Common myeloid progenitor, CD34-positive (primary cell): ENCODE data around the gene PLXND1.

Experiments used
- CTCF ChIA-PET: fragments of 350-600 bp; sonication (Branson Sonifier 250); formaldehyde crosslinking; loops from one replicate; lab custom pipeline; 2021; ENCODE audit warnings: antibody characterized with exemption; lab: Charles Lee
- POLR2A ChIA-PET: fragments of 350-600 bp; sonication (Branson Sonifier 250); formaldehyde crosslinking; loops from one replicate; lab custom pipeline; 2021; ENCODE audit warnings: antibody characterized with exemption; lab: Charles Lee
- DNase-seq, 3 donors: peaks; one replicate each; pipeline versions ENCODE4 v3.0.0 to v3.0.0-alpha.2; 2013
- H3K27ac ChIP-seq, 2 experiments: 1 replicate in 1 of 2; 2 replicates in 1 of 2; pipeline ENCODE4 v1.7.0; 2013; ENCODE audit warnings: inconsistent platforms in 2 of 2, low read length in 2 of 2, mild to moderate bottlenecking in 2 of 2, low read depth in 1 of 2, moderate library complexity in 1 of 2; ENCODE audit not compliant: severe bottlenecking in 2 of 2, insufficient read depth in 1 of 2, poor library complexity in 1 of 2
- H3K27me3 ChIP-seq, 5 experiments: replicated peaks in 2 of 5; 1 replicate in 3 of 5; 2 replicates in 2 of 5; pipeline versions ENCODE4 v1.6.1 to v1.7.0; 2013; ENCODE audit warnings: low read length in 4 of 5, mild to moderate bottlenecking in 2 of 5, moderate library complexity in 2 of 5, inconsistent platforms in 1 of 5; ENCODE audit not compliant: insufficient read depth in 5 of 5, control insufficient read depth in 4 of 5
- H3K36me3 ChIP-seq, 4 experiments: 1 replicate in 2 of 4; 2 replicates in 2 of 4; pipeline versions ENCODE4 v1.6.1 to v1.7.0; 2013; ENCODE audit warnings: low read length in 3 of 4, control low read depth in 1 of 4, mild to moderate bottlenecking in 1 of 4; ENCODE audit not compliant: control insufficient read depth in 4 of 4, insufficient read depth in 4 of 4
- H3K4me1 ChIP-seq, 4 experiments: 1 replicate in 3 of 4; 2 replicates in 1 of 4; pipeline versions ENCODE4 v1.6.1 to v1.7.1; 2013; ENCODE audit warnings: low read length in 3 of 4, mild to moderate bottlenecking in 3 of 4, control low read depth in 1 of 4, inconsistent platforms in 1 of 4, moderate library complexity in 1 of 4; ENCODE audit not compliant: control insufficient read depth in 4 of 4, insufficient read depth in 4 of 4; ENCODE audit errors: control extremely low read depth in 1 of 4
- H3K4me3 ChIP-seq, 7 experiments: 1 replicate in 4 of 7; 2 replicates in 3 of 7; pipeline versions ENCODE4 v1.5.1 to v1.7.0; 2013; ENCODE audit warnings: mild to moderate bottlenecking in 7 of 7, low read length in 6 of 7, moderate library complexity in 6 of 7, inconsistent platforms in 2 of 7, low read depth in 2 of 7, control low read depth in 1 of 7; ENCODE audit not compliant: insufficient read depth in 4 of 7, control insufficient read depth in 1 of 7; ENCODE audit errors: extremely low read depth in 1 of 7
- H3K9me3 ChIP-seq, 5 experiments: 1 replicate in 4 of 5; 2 replicates in 1 of 5; pipeline versions ENCODE4 v1.6.1 to v1.7.1; 2013; ENCODE audit warnings: low read length in 4 of 5, mild to moderate bottlenecking in 2 of 5, inconsistent platforms in 1 of 5, low read depth in 1 of 5, moderate library complexity in 1 of 5; ENCODE audit not compliant: control insufficient read depth in 4 of 5, insufficient read depth in 2 of 5; ENCODE audit errors: control extremely low read depth in 1 of 5
- WGBS: methylation state at CpG from one replicate; pipeline ENCODE4 v1.1.5; 2013; ENCODE audit not compliant: insufficient coverage; 5-methylcytosine and 5-hydroxymethylcytosine counted together

The PLXND1 gene

GRCh38 chr3:129629011-129629410 lies 22.5 kb upstream of the PLXND1 start:
- H3K9me3 ChIP-seq, result no peaks in the 10 kb centered on the region
- DNase-seq, result no peak
- POLR2A ChIA-PET, result no interaction called here
- H3K27ac ChIP-seq, result no peak overlapping the region
- no peaks in the 10 kb centered on the region for H3K27me3 ChIP-seq
- 81% methylated on average over 6 of the region's 6 CpGs for WGBS
- CTCF ChIA-PET, result interaction anchor here (1.0 to 9.5 kb wide), 14 partner anchors 9 to 313 kb away, joined by 3 to 130 read pairs (median 6); no protein-coding TSS in a partner anchor
- no peak overlapping the region for H3K4me3 ChIP-seq
- no peaks in the 10 kb centered on the region for H3K36me3 ChIP-seq
- peaks cover 0 to 40% (median 28%) of the 10 kb centered on the region in 4 experiments for H3K4me1 ChIP-seq

DNA sequence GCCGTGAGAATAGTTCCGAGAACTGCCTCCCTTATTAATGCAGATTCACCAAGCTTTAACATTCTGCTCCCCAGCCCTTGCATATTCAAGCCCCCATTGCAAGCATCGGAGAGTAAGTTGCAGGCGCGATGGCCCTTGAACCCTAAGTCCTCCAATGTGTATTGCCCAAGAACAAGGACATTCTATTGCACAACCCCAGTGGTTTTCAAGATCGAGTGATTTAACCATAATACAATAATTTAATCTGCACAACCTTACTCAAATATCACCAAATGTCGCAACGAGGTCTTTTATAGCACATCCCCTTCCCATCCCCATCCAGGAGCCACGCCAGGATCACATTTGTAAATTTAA lies 21.7 kb upstream of the PLXND1 start:
- DNase-seq, result no peak
- no peak overlapping the region for H3K27ac ChIP-seq
- H3K4me1 ChIP-seq, result peaks cover 0 to 44% (median 28%) of the 10 kb centered on the region in 4 experiments
- ChIA-PET POLR2A (no interaction called here), CTCF (interaction anchor here (0.8 to 9.5 kb wide), 27 partner anchors 11 to 319 kb away, joined by 3 to 130 read pairs (median 4); no protein-coding TSS in a partner anchor)
- H3K36me3 ChIP-seq, result no peaks in the 10 kb centered on the region
- H3K9me3 ChIP-seq, result no peaks in the 10 kb centered on the region
- H3K27me3 ChIP-seq, result no peaks in the 10 kb centered on the region
- 0% methylated on average over 3 of the region's 9 CpGs for WGBS
- H3K4me3 ChIP-seq, result peak overlapping the region in 6 of 7 experiments; percentile 58 to 81 (median 75)

DNA sequence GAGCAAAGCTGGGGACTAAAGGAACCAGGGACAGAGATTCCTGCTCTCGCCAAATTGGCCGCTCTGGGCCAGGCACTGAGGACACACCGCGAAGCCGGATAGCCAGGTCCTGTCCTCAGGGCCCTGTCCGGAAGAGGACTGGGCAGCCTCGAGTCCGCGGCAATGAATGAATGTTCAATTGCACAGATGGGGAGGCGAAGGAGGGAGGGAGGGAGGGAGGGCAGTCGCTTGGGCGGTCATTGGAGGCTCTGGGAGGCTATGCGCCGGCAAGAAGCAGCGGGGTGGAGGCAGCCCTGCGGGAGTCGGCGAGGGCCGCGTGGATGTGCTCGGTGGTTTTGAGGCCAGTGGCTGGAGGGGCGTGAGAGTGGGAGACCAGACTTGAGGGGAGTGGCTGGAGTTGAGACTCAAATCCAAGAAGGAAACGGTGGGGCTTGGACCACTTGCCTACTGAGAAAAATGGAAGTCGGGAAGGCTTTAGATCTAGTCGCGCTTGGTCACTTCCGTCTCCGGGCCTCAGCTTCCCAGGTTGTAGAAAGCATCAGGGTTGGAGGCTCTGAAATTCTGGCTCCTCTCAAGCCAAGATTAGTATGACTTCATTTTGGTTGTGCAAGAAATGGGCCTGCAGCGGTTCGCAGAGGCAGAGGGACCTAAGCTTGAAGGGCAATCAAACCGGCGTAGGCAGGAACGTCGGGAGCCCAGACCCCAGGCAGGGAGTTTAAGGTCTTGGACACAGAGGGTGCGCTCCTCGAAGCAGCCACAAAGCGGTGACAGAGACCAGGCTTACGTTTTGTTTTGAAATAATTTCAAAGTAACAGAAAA lies 21.1 kb upstream of the PLXND1 start:
- no peaks in the 10 kb centered on the region for H3K27me3 ChIP-seq
- H3K36me3 ChIP-seq, result no peaks in the 10 kb centered on the region
- ChIA-PET CTCF (interaction anchor here (0.8 to 9.5 kb wide), 26 partner anchors 10 to 320 kb away, joined by 3 to 130 read pairs (median 4); partner anchors contain the start of gene PLXND1), POLR2A (no interaction called here)
- WGBS, result under 1% methylated on average over 20 of the region's 38 CpGs
- no peaks in the 10 kb centered on the region for H3K9me3 ChIP-seq
- peak; percentile 83 to 91 (median 90) for DNase-seq
- peak overlapping the region; percentile 51 to 81 (median 71) for H3K4me3 ChIP-seq
- H3K27ac ChIP-seq, result no peak overlapping the region
- H3K4me1 ChIP-seq, result peaks cover 0 to 44% (median 28%) of the 10 kb centered on the region in 4 experiments

GRCh38 chr3:129626744-129627349 lies 20.4 kb upstream of the PLXND1 start:
- H3K9me3 ChIP-seq, result no peaks in the 10 kb centered on the region
- 0% methylated on average over 37 of the region's 49 CpGs for WGBS
- DNase-seq, result peak; percentile 38 to 53 (median 43)
- POLR2A ChIA-PET, result no interaction called here
- H3K27me3 ChIP-seq, result no peaks in the 10 kb centered on the region
- CTCF ChIA-PET, result interaction anchor here (0.9 to 9.5 kb wide), 10 partner anchors 9 to 307 kb away, joined by 3 to 130 read pairs (median 5); partner anchors contain the start of gene PLXND1
- H3K4me3 ChIP-seq, result peak overlapping the region; percentile 51 to 81 (median 71)
- peaks cover 0 to 44% (median 28%) of the 10 kb centered on the region in 4 experiments for H3K4me1 ChIP-seq
- H3K27ac ChIP-seq, result no peak overlapping the region
- H3K36me3 ChIP-seq, result no peaks in the 10 kb centered on the region

DNA sequence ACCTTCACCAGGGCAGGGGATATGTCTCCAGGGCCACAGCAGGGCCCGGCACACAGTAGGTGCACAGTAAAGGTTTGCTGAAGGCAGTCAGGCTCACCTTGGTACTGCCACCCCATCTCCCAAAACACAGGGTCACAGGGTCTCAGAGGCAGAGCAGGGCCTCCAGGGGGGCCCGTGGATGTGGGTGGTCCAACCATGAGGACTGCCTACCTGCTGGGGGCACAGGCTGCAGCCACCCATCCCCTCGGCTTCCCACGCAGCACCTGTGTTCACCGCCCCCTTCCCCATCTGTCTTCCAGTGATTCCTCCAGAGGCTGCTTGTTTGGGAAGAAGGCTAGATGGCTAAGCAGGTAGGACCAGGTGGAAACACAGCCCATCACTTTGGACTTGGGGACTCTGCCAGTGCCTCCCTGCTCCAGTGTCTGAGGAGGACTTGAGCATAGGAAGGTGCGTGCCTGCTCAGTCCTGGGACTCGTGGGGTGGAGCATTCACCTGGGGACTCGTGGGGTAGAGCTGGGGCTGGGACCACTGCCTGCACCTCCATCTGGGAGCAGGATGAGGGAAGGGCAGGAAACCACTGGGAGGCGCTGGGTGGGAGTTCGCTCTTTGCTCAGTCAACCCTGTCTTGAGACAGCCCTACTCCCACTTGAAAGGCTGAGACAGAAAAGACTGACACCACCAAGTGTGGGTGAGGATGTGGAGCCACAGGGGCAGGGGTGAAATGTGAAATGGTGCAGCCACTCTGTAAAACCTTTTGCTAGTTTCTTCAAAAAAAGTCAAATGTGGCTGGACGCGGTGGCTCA lies 18.8 kb upstream of the PLXND1 start:
- H3K27ac ChIP-seq, result no peak overlapping the region
- ChIA-PET POLR2A (no interaction called here), CTCF (interaction anchor here (0.6 to 4.4 kb wide), 4 partner anchors 8 to 318 kb away, joined by 3 to 19 read pairs (median 3); no protein-coding TSS in a partner anchor)
- WGBS, result 84% methylated on average over 9 of the region's 12 CpGs
- no peak for DNase-seq
- no peaks in the 10 kb centered on the region for H3K9me3 ChIP-seq
- peaks cover 0 to 44% (median 28%) of the 10 kb centered on the region in 4 experiments for H3K4me1 ChIP-seq
- no peaks in the 10 kb centered on the region for H3K36me3 ChIP-seq
- no peak overlapping the region for H3K4me3 ChIP-seq
- no peaks in the 10 kb centered on the region for H3K27me3 ChIP-seq

DNA sequence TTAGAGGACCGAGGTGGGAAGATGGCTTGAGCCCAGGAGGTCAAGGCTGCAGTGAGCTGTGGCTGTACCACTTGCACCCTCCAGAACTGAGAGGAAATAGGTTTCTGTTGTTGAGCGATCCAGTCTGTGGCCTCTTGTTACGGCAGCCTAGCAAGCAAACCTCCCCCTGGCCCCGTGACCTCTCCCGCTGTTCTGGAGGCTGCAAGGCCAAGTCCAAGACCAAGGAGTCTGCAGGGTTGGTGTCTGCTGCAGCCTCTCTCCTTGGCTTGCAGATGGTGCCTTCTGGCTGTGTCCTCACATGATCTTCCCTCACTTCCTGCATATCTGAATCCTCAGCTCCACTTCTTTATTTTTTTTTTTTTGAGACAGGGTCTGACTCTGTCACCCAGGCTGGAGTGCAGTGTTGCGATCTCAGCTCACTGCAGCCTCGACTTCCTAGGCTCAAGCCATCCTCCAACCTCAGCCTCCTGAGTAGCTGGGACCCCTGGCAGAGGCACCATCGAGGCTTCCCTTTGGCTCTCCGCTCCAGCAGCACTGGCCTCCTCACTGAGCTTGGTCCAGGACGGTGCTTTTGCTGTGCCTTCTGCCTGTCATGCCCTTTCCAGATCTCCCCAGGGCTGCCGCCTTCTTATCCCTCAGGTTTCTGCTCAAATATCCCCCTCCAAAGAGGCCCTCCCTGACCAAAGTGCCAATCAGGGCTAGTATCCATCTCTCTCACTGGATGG lies 18.0 kb upstream of the PLXND1 start:
- no peak for DNase-seq
- POLR2A ChIA-PET, result no interaction called here
- 93% methylated on average over 8 of the region's 11 CpGs for WGBS
- H3K27ac ChIP-seq, result no peak overlapping the region
- CTCF ChIA-PET, result interaction anchor here (1.2 to 1.6 kb wide), 3 partner anchors 29 to 318 kb away, joined by 3 to 4 read pairs (median 3); no protein-coding TSS in a partner anchor
- peaks cover 0 to 50% (median 30%) of the 10 kb centered on the region in 4 experiments for H3K4me1 ChIP-seq
- H3K4me3 ChIP-seq, result no peak overlapping the region
- H3K27me3 ChIP-seq, result no peaks in the 10 kb centered on the region
- H3K36me3 ChIP-seq, result no peaks in the 10 kb centered on the region
- no peaks in the 10 kb centered on the region for H3K9me3 ChIP-seq
